ENCODE data around the gene DLAT. TPM values are rescaled to one million over a fixed set of nuclear protein-coding genes. Genes with fewer than 3 reads are reported as not detected.
"Not testable (repeated sequence)": the region's sequence is repeated elsewhere in the genome, so short reads cannot be mapped to it uniquely, and the experiment has no call there.

DLAT gene
- total RNA-seq, 2 donors from 2014 or later, result 15.6 to 15.9 TPM

GRCh38 chr11:111983187-111983986 lies 41.8 kb upstream of the DLAT start:
- H3K27ac ChIP-seq, result no peak overlapping the region
- H3K36me3 ChIP-seq, result peaks cover 56% of the 10 kb centered on the region
- TF ChIP-seq, protein P1, sequence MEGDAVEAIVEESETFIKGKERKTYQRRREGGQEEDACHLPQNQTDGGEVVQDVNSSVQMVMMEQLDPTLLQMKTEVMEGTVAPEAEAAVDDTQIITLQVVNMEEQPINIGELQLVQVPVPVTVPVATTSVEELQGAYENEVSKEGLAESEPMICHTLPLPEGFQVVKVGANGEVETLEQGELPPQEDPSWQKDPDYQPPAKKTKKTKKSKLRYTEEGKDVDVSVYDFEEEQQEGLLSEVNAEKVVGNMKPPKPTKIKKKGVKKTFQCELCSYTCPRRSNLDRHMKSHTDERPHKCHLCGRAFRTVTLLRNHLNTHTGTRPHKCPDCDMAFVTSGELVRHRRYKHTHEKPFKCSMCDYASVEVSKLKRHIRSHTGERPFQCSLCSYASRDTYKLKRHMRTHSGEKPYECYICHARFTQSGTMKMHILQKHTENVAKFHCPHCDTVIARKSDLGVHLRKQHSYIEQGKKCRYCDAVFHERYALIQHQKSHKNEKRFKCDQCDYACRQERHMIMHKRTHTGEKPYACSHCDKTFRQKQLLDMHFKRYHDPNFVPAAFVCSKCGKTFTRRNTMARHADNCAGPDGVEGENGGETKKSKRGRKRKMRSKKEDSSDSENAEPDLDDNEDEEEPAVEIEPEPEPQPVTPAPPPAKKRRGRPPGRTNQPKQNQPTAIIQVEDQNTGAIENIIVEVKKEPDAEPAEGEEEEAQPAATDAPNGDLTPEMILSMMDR (IDR thresholded peaks at IDR 0.05), result no peak
- ATAC-seq (ENCODE audit: insufficient number of reproducible peaks, low FRiP score, low read depth) (no peak), DNase-seq (ENCODE audit: low spot score) (no peak)
- no peak overlapping the region for H3K4me3 ChIP-seq
- H3K9me3 ChIP-seq, result no peaks in the 10 kb centered on the region
- H3K27me3 ChIP-seq (replicated peaks; ENCODE audit: insufficient read depth), result no peaks in the 10 kb centered on the region
- H3K4me1 ChIP-seq (ENCODE audit: control insufficient read depth in 1 of 2, low read depth in 2 of 2), result peaks cover 6 to 31% of the 10 kb centered on the region in 2 donors

GRCh38 chr11:111986589-111986988 lies 38.6 kb upstream of the DLAT start:
- Histone ChIP-seq H3K4me3 (no peak overlapping the region), H3K4me1 (ENCODE audit: control insufficient read depth in 1 of 2, low read depth in 2 of 2) (peaks cover 0 to 11% of the 10 kb centered on the region in 2 donors), H3K27ac (no peak overlapping the region), H3K27me3 (replicated peaks; ENCODE audit: insufficient read depth) (no peaks in the 10 kb centered on the region), H3K9me3 (no peaks in the 10 kb centered on the region), H3K36me3 (peaks cover 73% of the 10 kb centered on the region)
- ATAC-seq (ENCODE audit: insufficient number of reproducible peaks, low FRiP score, low read depth) (no peak), DNase-seq (ENCODE audit: low spot score) (no peak)
- TF ChIP-seq, protein P1 (IDR thresholded peaks at IDR 0.05), result no peak

GRCh38 chr11:111990381-111990780 lies 34.8 kb upstream of the DLAT start:
- Histone ChIP-seq H3K27me3 (replicated peaks; ENCODE audit: insufficient read depth) (no peaks in the 10 kb centered on the region), H3K4me1 (ENCODE audit: control insufficient read depth in 1 of 2, low read depth in 2 of 2) (no peaks in the 10 kb centered on the region), H3K36me3 (peaks cover 83% of the 10 kb centered on the region), H3K27ac (no peak overlapping the region), H3K4me3 (no peak overlapping the region), H3K9me3 (no peaks in the 10 kb centered on the region)
- TF ChIP-seq, protein P1 (IDR thresholded peaks at IDR 0.05), result no peak
- ATAC-seq (ENCODE audit: insufficient number of reproducible peaks, low FRiP score, low read depth) (no peak), DNase-seq (ENCODE audit: low spot score) (no peak)

DNA sequence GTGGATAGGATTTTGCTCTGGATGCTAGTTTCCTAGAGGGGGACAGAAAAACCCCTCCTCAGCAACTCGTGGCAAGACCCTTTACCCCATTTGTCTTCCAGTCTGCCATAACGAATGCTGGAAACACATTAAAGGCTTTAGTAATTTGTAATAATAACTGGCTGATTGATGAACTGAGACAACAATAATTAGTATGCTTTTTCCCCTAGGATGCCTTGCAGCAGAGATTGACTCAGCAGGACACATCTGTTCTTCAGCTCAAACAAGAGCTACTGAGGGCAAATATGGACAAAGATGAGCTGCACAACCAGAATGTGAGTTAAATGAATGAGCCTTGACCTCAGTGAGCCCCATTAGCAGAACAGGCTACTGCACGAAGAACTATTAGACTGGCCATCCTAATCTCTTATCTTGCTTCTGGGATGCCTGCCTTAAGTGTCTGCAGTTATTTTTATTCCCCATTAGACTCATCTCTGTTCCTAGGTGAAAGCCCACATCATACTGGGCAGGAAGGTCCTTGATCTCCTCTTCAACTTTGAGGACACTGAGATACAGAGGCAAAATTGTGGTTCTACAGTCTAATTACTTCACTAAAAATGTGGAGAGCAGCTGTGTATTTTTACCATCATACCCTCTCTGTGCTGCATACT lies 32.9 kb upstream of the DLAT start:
- ATAC-seq (ENCODE audit: insufficient number of reproducible peaks, low FRiP score, low read depth) (no peak), DNase-seq (ENCODE audit: low spot score) (no peak)
- Histone ChIP-seq H3K27me3 (replicated peaks; ENCODE audit: insufficient read depth) (no peaks in the 10 kb centered on the region), H3K27ac (no peak overlapping the region), H3K9me3 (no peaks in the 10 kb centered on the region), H3K36me3 (peaks cover 77% of the 10 kb centered on the region), H3K4me1 (ENCODE audit: control insufficient read depth in 1 of 2, low read depth in 2 of 2) (no peaks in the 10 kb centered on the region), H3K4me3 (no peak overlapping the region)
- TF ChIP-seq, protein P1 (IDR thresholded peaks at IDR 0.05), result no peak

DNA sequence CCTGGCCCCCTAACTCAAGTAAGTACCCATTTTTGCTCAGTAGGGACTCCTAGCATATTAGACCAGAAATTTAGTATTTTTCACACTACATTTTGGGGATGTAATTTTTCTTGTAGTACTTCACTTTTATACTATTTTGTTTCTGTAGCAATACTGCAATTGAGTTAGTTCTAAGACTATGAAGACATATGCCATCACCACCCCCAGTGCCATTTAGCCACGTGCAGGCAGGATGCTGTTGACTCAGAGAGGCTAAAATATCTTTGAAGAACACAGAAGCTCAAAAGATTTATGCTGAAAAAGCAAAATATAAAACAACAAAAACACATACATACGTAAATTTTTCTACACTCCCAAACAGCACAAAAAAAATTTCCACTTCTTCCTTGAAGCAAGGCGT lies 29.1 kb upstream of the DLAT start:
- no peak for DNase-seq (ENCODE audit: low spot score)
- TF ChIP-seq, protein P1 (IDR thresholded peaks at IDR 0.05), result no peak
- peaks cover 70% of the 10 kb centered on the region for H3K36me3 ChIP-seq
- H3K27ac ChIP-seq, result no peak overlapping the region
- H3K9me3 ChIP-seq, result no peaks in the 10 kb centered on the region
- H3K4me1 ChIP-seq (ENCODE audit: control insufficient read depth in 1 of 2, low read depth in 2 of 2), result no peaks in the 10 kb centered on the region
- H3K4me3 ChIP-seq, result no peak overlapping the region
- no peaks in the 10 kb centered on the region for H3K27me3 ChIP-seq (replicated peaks; ENCODE audit: insufficient read depth)
- ATAC-seq (ENCODE audit: insufficient number of reproducible peaks, low FRiP score, low read depth), result no peak

- H3K4me1 ChIP-seq (ENCODE audit: control insufficient read depth in 1 of 2, low read depth in 2 of 2); H3K9me3 ChIP-seq; ATAC-seq (ENCODE audit: insufficient number of reproducible peaks, low FRiP score, low read depth); H3K27ac ChIP-seq; H3K27me3 ChIP-seq (replicated peaks; ENCODE audit: insufficient read depth); DNase-seq (ENCODE audit: low spot score); H3K4me3 ChIP-seq: not testable (repeated sequence)
- peaks cover 65% of the 10 kb centered on the region for H3K36me3 ChIP-seq
These were observed 28.5 kb upstream of the DLAT start for GRCh38 chr11:111996669-111997068.
